H9 (cell line): ENCODE results near the gene PRUNE2. TPM values are rescaled to one million over a fixed set of nuclear protein-coding genes. Genes with fewer than 3 reads are reported as not detected.

Source experiments
- DNase-seq: peaks from one replicate; pipeline ENCODE4 v3.0.0-alpha.2; 2017
- H2AFZ ChIP-seq: one replicate; pipeline ENCODE4 v1.6.1; 2013; ENCODE audit warnings: mild to moderate bottlenecking, low read length, control low read depth, moderate library complexity
- H2AK5ac ChIP-seq: 2 replicates; pipeline ENCODE4 v1.6.1; 2013; ENCODE audit warnings: low read length, control low read depth, mixed read lengths; ENCODE audit not compliant: insufficient read length
- H2BK120ac ChIP-seq: one replicate; pipeline ENCODE4 v1.6.1; 2013; ENCODE audit warnings: low read depth, mild to moderate bottlenecking, low read length, control low read depth, inconsistent platforms; ENCODE audit not compliant: poor library complexity, severe bottlenecking
- H2BK12ac ChIP-seq: 2 replicates; pipeline ENCODE4 v1.6.1; 2013; ENCODE audit warnings: low read length, control low read depth, mixed read lengths, low read depth; ENCODE audit not compliant: insufficient read length
- H2BK15ac ChIP-seq: 2 replicates; pipeline ENCODE4 v1.6.1; 2013; ENCODE audit warnings: low read depth, low read length, control low read depth
- H2BK20ac ChIP-seq: one replicate; pipeline ENCODE4 v1.6.1; 2013; ENCODE audit warnings: low read depth, mild to moderate bottlenecking, low read length, control low read depth, inconsistent platforms; ENCODE audit not compliant: poor library complexity, severe bottlenecking
- H2BK5ac ChIP-seq: 2 replicates; pipeline ENCODE4 v1.6.1; 2013; ENCODE audit warnings: low read length, control low read depth, mixed read lengths; ENCODE audit not compliant: insufficient read length
- H3K14ac ChIP-seq: 2 replicates; pipeline ENCODE4 v1.6.1; 2013; ENCODE audit warnings: low read length, control low read depth; ENCODE audit not compliant: insufficient read depth
- H3K18ac ChIP-seq: 2 replicates; pipeline ENCODE4 v1.6.1; 2013; ENCODE audit warnings: low read depth, mild to moderate bottlenecking, mixed read lengths, low read length, control low read depth; ENCODE audit not compliant: insufficient read length
- H3K23ac ChIP-seq: 2 replicates; pipeline ENCODE4 v1.6.1; 2013; ENCODE audit warnings: low read length, control low read depth, mixed read lengths, low read depth; ENCODE audit not compliant: insufficient read length
- H3K23me2 ChIP-seq: 2 replicates; pipeline ENCODE4 v1.6.1; 2013; ENCODE audit warnings: low read depth, mild to moderate bottlenecking, mixed read lengths, low read length, control low read depth; ENCODE audit not compliant: insufficient read length, poor library complexity, severe bottlenecking
- H3K27ac ChIP-seq: 2 replicates; pipeline ENCODE4 v1.5.1; 2013; ENCODE audit warnings: low read length, control low read depth, mixed read lengths, low read depth; ENCODE audit not compliant: insufficient read length
- H3K27me3 ChIP-seq: 2 replicates; pipeline ENCODE4 v1.6.1; 2013; ENCODE audit warnings: low read length, control low read depth, inconsistent platforms; ENCODE audit not compliant: insufficient read depth
- H3K4ac ChIP-seq: 2 replicates; pipeline ENCODE4 v1.6.1; 2013; ENCODE audit warnings: low read depth, mild to moderate bottlenecking, control low read depth, inconsistent platforms, low read length, moderate library complexity
- H3K4me1 ChIP-seq: 2 replicates; pipeline ENCODE4 v1.6.1; 2013; ENCODE audit warnings: low read length, control low read depth, inconsistent platforms; ENCODE audit not compliant: insufficient read depth
- H3K4me2 ChIP-seq: 2 replicates; pipeline ENCODE4 v1.6.1; 2013; ENCODE audit warnings: low read length, control low read depth, mixed read lengths; ENCODE audit not compliant: insufficient read length, insufficient read depth
- H3K56ac ChIP-seq: 2 replicates; pipeline ENCODE4 v1.6.1; 2013; ENCODE audit warnings: low read depth, mild to moderate bottlenecking, mixed read lengths, low read length, control low read depth; ENCODE audit not compliant: insufficient read length
- H3K79me1 ChIP-seq: 2 replicates; pipeline ENCODE4 v1.6.1; 2013; ENCODE audit warnings: low read depth, mild to moderate bottlenecking, moderate library complexity, low read length, control low read depth, inconsistent platforms; ENCODE audit not compliant: insufficient read depth, poor library complexity, severe bottlenecking
- H3K79me2 ChIP-seq: 2 replicates; pipeline ENCODE4 v1.6.1; 2013; ENCODE audit warnings: low read length, control low read depth, inconsistent platforms; ENCODE audit not compliant: insufficient read depth
- H3K9ac ChIP-seq: 2 replicates; pipeline ENCODE4 v1.6.1; 2013; ENCODE audit warnings: low read length, control low read depth, mixed read lengths; ENCODE audit not compliant: insufficient read length; ENCODE audit errors: extremely low read depth
- H3K9me3 ChIP-seq: one replicate; pipeline ENCODE4 v1.6.1; 2013; ENCODE audit warnings: low read depth, low read length, inconsistent platforms; ENCODE audit not compliant: control insufficient read depth
- H3T11ph ChIP-seq: one replicate; pipeline ENCODE4 v1.6.1; 2013; ENCODE audit warnings: mild to moderate bottlenecking, low read length, control low read depth, inconsistent platforms
- H4K20me1 ChIP-seq: one replicate; pipeline ENCODE4 v1.6.1; 2013; ENCODE audit not compliant: control insufficient read depth, insufficient read length, insufficient read depth
- H4K5ac ChIP-seq: 2 replicates; pipeline ENCODE4 v1.6.1; 2013; ENCODE audit warnings: low read depth, mild to moderate bottlenecking, mixed read lengths, low read length, control low read depth; ENCODE audit not compliant: insufficient read length
- H4K8ac ChIP-seq: replicated peaks from 2 replicates; pipeline ENCODE4 v1.6.1; 2013; ENCODE audit warnings: low read length, control low read depth, mixed read lengths, low read depth; ENCODE audit not compliant: insufficient read length
- H4K91ac ChIP-seq: 2 replicates; pipeline ENCODE4 v1.6.1; 2013; ENCODE audit warnings: low read depth, mild to moderate bottlenecking, moderate library complexity, mixed read lengths, low read length, control low read depth; ENCODE audit not compliant: insufficient read length
- H3K27ac Mint-ChIP-seq, 3 experiments: 2 replicates in 2 of 3; 3 replicates in 1 of 3; pipeline ENCODE4 v1.8.0; 2020 to 2021; ENCODE audit warnings: mixed read lengths in 3 of 3, mild to moderate bottlenecking in 1 of 3, moderate library complexity in 1 of 3
- H3K27me3 Mint-ChIP-seq: 2 replicates; pipeline ENCODE4 v1.8.0; 2021; ENCODE audit warnings: low read depth, mild to moderate bottlenecking, moderate library complexity, mixed read lengths
- H3K36me3 Mint-ChIP-seq, 3 experiments: 2 replicates in 2 of 3; 3 replicates in 1 of 3; pipeline ENCODE4 v1.8.0; 2020 to 2021; ENCODE audit warnings: low read depth in 3 of 3, mixed read lengths in 3 of 3; ENCODE audit not compliant: insufficient read depth in 1 of 3
- H3K4me1 Mint-ChIP-seq, 2 experiments: 2 replicates each; pipeline ENCODE4 v1.8.0; 2020; ENCODE audit warnings: mixed read lengths in 2 of 2
- H3K4me3 Mint-ChIP-seq, 2 experiments: 2 replicates in 1 of 2; 3 replicates in 1 of 2; pipeline ENCODE4 v1.8.0; 2020 to 2021; ENCODE audit warnings: mild to moderate bottlenecking in 2 of 2, mixed read lengths in 2 of 2, moderate library complexity in 1 of 2
- H3K9me3 Mint-ChIP-seq, 2 experiments: 2 replicates in 1 of 2; 3 replicates in 1 of 2; pipeline ENCODE4 v1.8.0; 2020; ENCODE audit warnings: mild to moderate bottlenecking in 2 of 2, mixed read lengths in 2 of 2, moderate library complexity in 1 of 2
- total RNA-seq: library from RNA; stranded (reverse); gene quantifications from 2 replicates; pipeline ENCODE4 v1.2.1, GENCODE V29; 2021
- TF ChIP-seq, protein P1 (sequence below): fragments of 200-600 bp; sonication (generic); conservative IDR thresholded peaks from 3 replicates; pipeline ENCODE4 v1.8.0; 2021; ENCODE audit warnings: antibody characterized with exemption, mild to moderate bottlenecking

Gene PRUNE2
- total RNA-seq, 1 experiment from 2014 or later, result 12.1 TPM

DNA sequence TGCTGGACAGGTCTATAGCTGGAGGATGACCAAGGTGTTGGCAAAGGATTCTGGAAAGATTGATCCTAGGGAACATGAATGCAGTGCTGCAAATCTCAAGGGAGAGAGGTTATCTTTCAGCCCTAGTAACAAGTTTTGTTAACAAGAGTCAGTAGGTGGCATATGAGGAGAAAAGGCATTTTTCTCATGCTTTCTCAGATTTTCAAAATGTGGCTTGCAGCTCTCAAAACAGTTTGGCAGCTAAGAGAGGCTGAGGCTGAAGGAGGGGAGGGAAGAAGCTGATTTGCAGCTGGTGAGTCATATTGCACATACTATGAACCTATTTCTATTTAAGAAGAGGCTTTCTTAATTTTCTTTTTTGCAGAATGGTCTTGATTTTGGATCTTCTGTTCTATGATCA, 205.9 kb downstream of the PRUNE2 start:
- no peak for DNase-seq
- H3K4me2 ChIP-seq, result no peak overlapping the region
- no peak overlapping the region for H3K9ac ChIP-seq

More for the DNA sequence above, 205.9 kb downstream of the PRUNE2 start:
- Mint-ChIP-seq H3K9me3 (no peaks in the 10 kb centered on the region), H3K27me3 (peaks cover 2% of the 10 kb centered on the region; the same call in 1 of the 2 replicates), H3K27ac (no peak overlapping the region; a peak in 1 of 7 replicates), H3K4me1 (peaks cover 13 to 16% of the 10 kb centered on the region in 2 experiments), H3K36me3 (no peaks in the 10 kb centered on the region), H3K4me3 (no peak overlapping the region)
- H2BK15ac ChIP-seq, result no peak overlapping the region
- H3K23ac ChIP-seq, result no peak overlapping the region
- H2AFZ ChIP-seq, result no peak overlapping the region
- no peak overlapping the region for H3K18ac ChIP-seq
- H3K56ac ChIP-seq, result no peak overlapping the region
- no peaks in the 10 kb centered on the region for H3K27me3 ChIP-seq
- no peaks in the 10 kb centered on the region for H3K23me2 ChIP-seq
- no peak overlapping the region for H3T11ph ChIP-seq
- no peak overlapping the region for H3K14ac ChIP-seq
- H2AK5ac ChIP-seq, result no peak overlapping the region
- H3K79me1 ChIP-seq, result no peaks in the 10 kb centered on the region
- H3K4me1 ChIP-seq, result no peaks in the 10 kb centered on the region
- no peaks in the 10 kb centered on the region for H3K79me2 ChIP-seq
- no peaks in the 10 kb centered on the region for H3K9me3 ChIP-seq
- H2BK120ac ChIP-seq, result no peak overlapping the region
- H4K8ac ChIP-seq, result no peak overlapping the region
- no peak overlapping the region for H4K91ac ChIP-seq
- no peak overlapping the region for H2BK12ac ChIP-seq
- no peaks in the 10 kb centered on the region for H4K20me1 ChIP-seq
- no peak overlapping the region for H3K4ac ChIP-seq
- H3K27ac ChIP-seq, result no peak overlapping the region
- no peak overlapping the region for H4K5ac ChIP-seq
- H2BK5ac ChIP-seq, result no peak overlapping the region
- TF ChIP-seq, protein P1, sequence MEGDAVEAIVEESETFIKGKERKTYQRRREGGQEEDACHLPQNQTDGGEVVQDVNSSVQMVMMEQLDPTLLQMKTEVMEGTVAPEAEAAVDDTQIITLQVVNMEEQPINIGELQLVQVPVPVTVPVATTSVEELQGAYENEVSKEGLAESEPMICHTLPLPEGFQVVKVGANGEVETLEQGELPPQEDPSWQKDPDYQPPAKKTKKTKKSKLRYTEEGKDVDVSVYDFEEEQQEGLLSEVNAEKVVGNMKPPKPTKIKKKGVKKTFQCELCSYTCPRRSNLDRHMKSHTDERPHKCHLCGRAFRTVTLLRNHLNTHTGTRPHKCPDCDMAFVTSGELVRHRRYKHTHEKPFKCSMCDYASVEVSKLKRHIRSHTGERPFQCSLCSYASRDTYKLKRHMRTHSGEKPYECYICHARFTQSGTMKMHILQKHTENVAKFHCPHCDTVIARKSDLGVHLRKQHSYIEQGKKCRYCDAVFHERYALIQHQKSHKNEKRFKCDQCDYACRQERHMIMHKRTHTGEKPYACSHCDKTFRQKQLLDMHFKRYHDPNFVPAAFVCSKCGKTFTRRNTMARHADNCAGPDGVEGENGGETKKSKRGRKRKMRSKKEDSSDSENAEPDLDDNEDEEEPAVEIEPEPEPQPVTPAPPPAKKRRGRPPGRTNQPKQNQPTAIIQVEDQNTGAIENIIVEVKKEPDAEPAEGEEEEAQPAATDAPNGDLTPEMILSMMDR, result no peak
- no peak overlapping the region for H2BK20ac ChIP-seq
